HepG2 (cell line): ENCODE measurements around the gene PCSK5. TPM values are rescaled to one million over a fixed set of nuclear protein-coding genes. Genes with fewer than 3 reads are reported as not detected.

Experiments
- ATAC-seq: fragments of 200-7000 bp; cut with Tn5 transposase; 3 replicates; pipeline ENCODE4 v1.9.1; 2020; ENCODE audit warnings: mild to moderate bottlenecking, moderate library complexity
- BruUV-seq: library from RNA; stranded (reverse); fragments of 400-500 nt; replicated peaks from 2 replicates; lab custom pipeline; 2021; lab: Mats Ljungman, UMichigan
- CTCF ChIA-PET: fragments of 300-600 bp; formaldehyde crosslinking; extraction: SDS; loops from one replicate; lab custom pipeline; 2021; ENCODE audit warnings: low total read pairs, inconsistent platforms, low intra/inter-chr PET ratio; lab: Yijun Ruan, JAX
- POLR2A ChIA-PET: fragments of 350-600 bp; sonication (Branson Sonifier 250); formaldehyde crosslinking; loops from one replicate; lab custom pipeline; 2020; ENCODE audit warnings: antibody characterized with exemption, inconsistent platforms; lab: Yijun Ruan, JAX
- DNase-seq: peaks from one replicate; pipeline ENCODE4 v3.0.0-alpha.2; 2015; ENCODE audit warnings: low spot score
- FAIRE-seq: peaks from 3 replicates; lab custom pipeline; 2011; peaks lifted over from hg19 to GRCh38; lab: Jason Lieb, UNC
- H2AFZ ChIP-seq: one replicate; pipeline ENCODE4 v1.6.1; 2011; ENCODE audit warnings: low read length, inconsistent platforms
- H3K27ac ChIP-seq: fragments of 300-600 bp; 3 replicates; pipeline ENCODE4 v1.8.0; 2011; ENCODE audit warnings: mixed run types, mild to moderate bottlenecking, mixed read lengths, low read length, inconsistent platforms; ENCODE audit not compliant: insufficient read depth; ENCODE audit errors: extremely low read length
- H3K27me3 ChIP-seq, 2 experiments: fragments of 200-600 bp in 1 of 2; 2 replicates in 1 of 2; 3 replicates in 1 of 2; pipeline versions ENCODE4 v1.6.0 to v1.8.0; 2011; ENCODE audit warnings: low read length in 2 of 2, mild to moderate bottlenecking in 2 of 2, moderate library complexity in 2 of 2, inconsistent platforms in 1 of 2; ENCODE audit not compliant: insufficient read depth in 2 of 2, control insufficient read depth in 1 of 2
- H3K36me3 ChIP-seq, 2 experiments: fragments of 200-600 bp in 1 of 2; replicated peaks in 1 of 2; 2 replicates in 1 of 2; 3 replicates in 1 of 2; pipeline versions ENCODE4 v1.5.1 to v1.8.0; 2011; ENCODE audit warnings: low read length in 2 of 2, inconsistent platforms in 1 of 2; ENCODE audit not compliant: insufficient read depth in 2 of 2, control insufficient read depth in 1 of 2
- H3K4me1 ChIP-seq: 2 replicates; pipeline ENCODE4 v1.5.1; 2012; ENCODE audit warnings: low read length, inconsistent platforms; ENCODE audit not compliant: insufficient read depth
- H3K4me2 ChIP-seq: 2 replicates; pipeline ENCODE4 v1.6.0; 2011; ENCODE audit warnings: low read depth, low read length, inconsistent platforms
- H3K4me3 ChIP-seq, 3 experiments: fragments of 200-600 bp in 1 of 3; sonication (generic), shearing (Covaris generic) in 1 of 3; replicated peaks in 1 of 3; 2 replicates each; pipeline ENCODE4 v1.5.1; 2011 to 2016; ENCODE audit warnings: low read length in 3 of 3, inconsistent platforms in 2 of 3, low read depth in 2 of 3, mild to moderate bottlenecking in 2 of 3, control low read depth in 1 of 3, mixed read lengths in 1 of 3; ENCODE audit not compliant: insufficient read depth in 1 of 3
- H3K79me2 ChIP-seq: one replicate; pipeline ENCODE4 v1.6.1; 2011; ENCODE audit warnings: low read length, inconsistent platforms; ENCODE audit not compliant: insufficient read depth
- H3K9ac ChIP-seq: 2 replicates; pipeline ENCODE4 v1.6.0; 2011; ENCODE audit warnings: mild to moderate bottlenecking, low read depth, low read length, inconsistent platforms; ENCODE audit not compliant: insufficient read depth
- H3K9me3 ChIP-seq: 2 replicates; pipeline ENCODE4 v1.5.1; 2012; ENCODE audit warnings: mild to moderate bottlenecking, low read length
- H4K20me1 ChIP-seq: 2 replicates; pipeline ENCODE4 v1.6.0; 2011; ENCODE audit warnings: inconsistent platforms, mild to moderate bottlenecking, low read length, moderate library complexity; ENCODE audit not compliant: insufficient read depth
- AGO1 ChIP-seq: fragments of 200-400 bp; formaldehyde crosslinking; IDR thresholded peaks from 2 replicates; pipeline ENCODE4 v1.6.1; 2017; ENCODE audit warnings: mild to moderate bottlenecking, low read depth, low read length, moderate library complexity; ENCODE audit not compliant: poor library complexity, severe bottlenecking
- AKAP8 ChIP-seq: sonication (generic); formaldehyde crosslinking; IDR thresholded peaks from 2 replicates; pipeline ENCODE4 v1.5.1; 2020; ENCODE audit warnings: mild to moderate bottlenecking, missing genetic modification reagents
- CEBPZ ChIP-seq: IDR thresholded peaks from 2 replicates; pipeline ENCODE4 v1.6.1; 2012; ENCODE audit warnings: low read length, improper control_type of control experiment
- E2F1 ChIP-seq: sonication (generic); formaldehyde crosslinking; IDR thresholded peaks from 2 replicates; pipeline ENCODE4 v1.5.0; 2020; ENCODE audit warnings: missing genetic modification reagents
- KLF13 ChIP-seq: sonication (generic); formaldehyde crosslinking; IDR thresholded peaks from 2 replicates; pipeline ENCODE4 v1.4.0; 2020; ENCODE audit warnings: mild to moderate bottlenecking, missing genetic modification reagents
- ZFP36L1 ChIP-seq: sonication (generic); formaldehyde crosslinking; IDR thresholded peaks from 2 replicates; pipeline ENCODE4 v1.8.0; 2022; ENCODE audit warnings: mild to moderate bottlenecking, missing genetic modification reagents, moderate library complexity
- ZNF337 ChIP-seq: sonication (generic); formaldehyde crosslinking; IDR thresholded peaks from 2 replicates; pipeline ENCODE4 v1.5.1; 2020; ENCODE audit warnings: missing genetic modification reagents, low read depth, mild to moderate bottlenecking, borderline replicate concordance
- ZNF546 ChIP-seq: sonication (generic); formaldehyde crosslinking; conservative IDR thresholded peaks from 2 replicates; pipeline ENCODE4 v1.8.1; 2023; ENCODE audit warnings: mild to moderate bottlenecking, missing genetic modification reagents
- ZNF550 ChIP-seq: sonication (generic); formaldehyde crosslinking; IDR thresholded peaks from 2 replicates; pipeline ENCODE4 v1.4.0; 2020; ENCODE audit warnings: mild to moderate bottlenecking, missing genetic modification reagents, borderline replicate concordance
- ZNF552 ChIP-seq: sonication (generic); formaldehyde crosslinking; IDR thresholded peaks from 2 replicates; pipeline ENCODE4 v1.9.0; 2022; ENCODE audit warnings: missing genetic modification reagents, mild to moderate bottlenecking, borderline replicate concordance
- ZNF607 ChIP-seq: sonication (generic); formaldehyde crosslinking; IDR thresholded peaks from 2 replicates; pipeline ENCODE4 v1.5.1; 2020; ENCODE audit warnings: missing genetic modification reagents, mild to moderate bottlenecking, borderline replicate concordance
- ZNF639 ChIP-seq: conservative IDR thresholded peaks from 2 replicates; pipeline ENCODE4 v1.6.1; 2018; ENCODE audit warnings: missing genetic modification reagents
- ZNF790 ChIP-seq: sonication (generic); formaldehyde crosslinking; IDR thresholded peaks from 2 replicates; pipeline ENCODE4 v1.8.0; 2022; ENCODE audit warnings: missing genetic modification reagents, mild to moderate bottlenecking, borderline replicate concordance
- WGBS: methylation state at CpG from one replicate; pipeline ENCODE4 v1.1.6; 2017; ENCODE audit warnings: low lambda C conversion rate; 5-methylcytosine and 5-hydroxymethylcytosine counted together
- in situ Hi-C: cut with HindIII; loops from 2 replicates; pipeline ENCODE4 v1.10.0; 2017; ENCODE audit warnings: low pct_unique_long_range_greater_than_20kb; ENCODE audit not compliant: extremely low pct_ligation_motif_present
- intact Hi-C: fragments of 100-400 bp; cut with micrococcal nuclease; formaldehyde crosslinking; loops from one replicate; pipeline ENCODE4 v1.10.0; 2022; ENCODE audit not compliant: unreplicated experiment
- polyA plus RNA-seq, 8 experiments: library from polyadenylated mRNA; depleted of rRNA in 3 of 8; stranded (reverse) in 7 of 8; unstranded in 1 of 8; fragments of >200 nt; fragmentation: Illumina TruSeq in 4 of 8; extraction: Trizol in 4 of 8; gene quantifications; 2 replicates each; pipeline versions ENCODE4 v1.2.1 to v1.2.3, GENCODE V29; 2011 to 2016; ENCODE audit warnings: low read depth in 4 of 8, missing spikeins in 1 of 8, mixed read lengths in 1 of 8; ENCODE audit not compliant: insufficient read depth in 1 of 8
- total RNA-seq, 5 experiments: library from RNA; depleted of rRNA; stranded (reverse); fragments of >200 nt; fragmentation: Illumina TruSeq; extraction: Trizol; gene quantifications; 2 replicates each; pipeline ENCODE4 v1.2.3, GENCODE V29; 2016; ENCODE audit warnings: low read depth in 1 of 5

The PCSK5 gene
- total and polyA plus RNA-seq, 2 of the 13 experiments (the other 11 are each of a cell fraction or from before 2014, with no cell fraction given): 0.55 to 0.66 TPM

- ChIA-PET POLR2A (no interaction called here), CTCF (no interaction called here)
- 0% methylated on average over 1 of the region's 1 CpG for WGBS
- FAIRE-seq (no peak), DNase-seq (no peak), ATAC-seq (no peak)
- H3K27ac ChIP-seq: no peak overlapping the region
- H2AFZ ChIP-seq: no peak overlapping the region
- in situ Hi-C loops (no loop called here), intact Hi-C loops (no loop called here)
- no TSS peak for BruUV-seq
- H3K79me2 ChIP-seq: no peaks in the 10 kb centered on the region
- no peaks in the 10 kb centered on the region for H3K4me1 ChIP-seq
- H3K4me3 ChIP-seq: no peak overlapping the region
- no peak overlapping the region for H3K4me2 ChIP-seq
- no peaks in the 10 kb centered on the region for H3K9me3 ChIP-seq
- no peak overlapping the region for H3K9ac ChIP-seq
- no peaks in the 10 kb centered on the region for H3K27me3 ChIP-seq
- TF ChIP-seq AKAP8 (CRISPR knock-in tag) (no peak), ZNF552 (CRISPR knock-in tag) (no peak), ZNF550 (CRISPR knock-in tag) (no peak), E2F1 (CRISPR knock-in tag) (no peak), ZNF790 (CRISPR knock-in tag) (no peak), AGO1 (no peak), KLF13 (CRISPR knock-in tag) (no peak), ZNF546 (no peak)
- H3K36me3 ChIP-seq: no peaks in the 10 kb centered on the region
- no peaks in the 10 kb centered on the region for H4K20me1 ChIP-seq
Measured at GRCh38 chr9:76215066-76215465, 324.6 kb downstream of the PCSK5 start.

GRCh38 chr9:76216161-76216649 is 325.7 kb downstream of the PCSK5 start:
- DNase-seq: no peak
- CTCF ChIA-PET: no interaction called here
- no peak for FAIRE-seq
- no peak for TF ChIP-seq ZNF607
- TF ChIP-seq ZFP36L1 (CRISPR knock-in tag): no peak
- no peak for TF ChIP-seq ZNF639
- TF ChIP-seq CEBPZ: no peak
- no peak for TF ChIP-seq ZNF337 (CRISPR knock-in tag)

More at GRCh38 chr9:76216161-76216649, 325.7 kb downstream of the PCSK5 start:
- no peaks in the 10 kb centered on the region for H3K27me3 ChIP-seq
- no peaks in the 10 kb centered on the region for H3K4me1 ChIP-seq
- H3K79me2 ChIP-seq: no peaks in the 10 kb centered on the region
- WGBS: 63% methylated on average over 2 of the region's 2 CpGs
- no peak for ATAC-seq
- no peak overlapping the region for H3K4me3 ChIP-seq
- H3K9ac ChIP-seq: no peak overlapping the region
- H3K36me3 ChIP-seq: no peaks in the 10 kb centered on the region
- no peak overlapping the region for H3K27ac ChIP-seq
- H4K20me1 ChIP-seq: no peaks in the 10 kb centered on the region
- intact Hi-C loops: no loop called here
- H3K4me2 ChIP-seq: no peak overlapping the region
- POLR2A ChIA-PET: no interaction called here
- no TSS peak for BruUV-seq
- in situ Hi-C loops: no loop called here
- no peaks in the 10 kb centered on the region for H3K9me3 ChIP-seq
- H2AFZ ChIP-seq: no peak overlapping the region
